NB4 (cell line): ENCODE results near the gene ITCH.

Source experiments
- DNase-seq: peaks from one replicate; pipeline ENCODE4 v3.0.0; 2010; ENCODE audit warnings: low read depth
- H3K4me3 ChIP-seq: one replicate; pipeline ENCODE4 v1.5.1; 2011; ENCODE audit warnings: mild to moderate bottlenecking, low read depth, low read length, moderate library complexity
- CTCF ChIP-seq: IDR thresholded peaks from one replicate; pipeline ENCODE4 v1.5.1; 2012; ENCODE audit warnings: low read depth, low read length
- MYC ChIP-seq: IDR thresholded peaks from 2 replicates; pipeline ENCODE4 v1.6.1; 2011; ENCODE audit warnings: low read depth, low read length
- POLR2A ChIP-seq: IDR thresholded peaks from 2 replicates; pipeline ENCODE4 v1.6.1; 2011; ENCODE audit warnings: mild to moderate bottlenecking; ENCODE audit not compliant: insufficient read length; ENCODE audit errors: extremely low read depth
- TF ChIP-seq, protein P1 (sequence below): IDR thresholded peaks from 2 replicates; pipeline ENCODE4 v1.6.1; 2011; ENCODE audit warnings: low read depth, low read length

The ITCH gene

GRCh38 chr20:34445177-34446065 lies 82.3 kb downstream of the ITCH start:
- DNase-seq: no peak
- no peak overlapping the region for H3K4me3 ChIP-seq
- no peak for TF ChIP-seq MYC
- TF ChIP-seq CTCF: no peak
- TF ChIP-seq, protein P1, sequence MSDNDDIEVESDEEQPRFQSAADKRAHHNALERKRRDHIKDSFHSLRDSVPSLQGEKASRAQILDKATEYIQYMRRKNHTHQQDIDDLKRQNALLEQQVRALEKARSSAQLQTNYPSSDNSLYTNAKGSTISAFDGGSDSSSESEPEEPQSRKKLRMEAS: no peak
- no peak for TF ChIP-seq POLR2A

- no peak for DNase-seq
- TF ChIP-seq MYC (no peak), CTCF (no peak), POLR2A (no peak)
- TF ChIP-seq, protein P1: no peak
- no peak overlapping the region for H3K4me3 ChIP-seq
Observed at GRCh38 chr20:34448517-34448916, 85.4 kb downstream of the ITCH start.

DNA sequence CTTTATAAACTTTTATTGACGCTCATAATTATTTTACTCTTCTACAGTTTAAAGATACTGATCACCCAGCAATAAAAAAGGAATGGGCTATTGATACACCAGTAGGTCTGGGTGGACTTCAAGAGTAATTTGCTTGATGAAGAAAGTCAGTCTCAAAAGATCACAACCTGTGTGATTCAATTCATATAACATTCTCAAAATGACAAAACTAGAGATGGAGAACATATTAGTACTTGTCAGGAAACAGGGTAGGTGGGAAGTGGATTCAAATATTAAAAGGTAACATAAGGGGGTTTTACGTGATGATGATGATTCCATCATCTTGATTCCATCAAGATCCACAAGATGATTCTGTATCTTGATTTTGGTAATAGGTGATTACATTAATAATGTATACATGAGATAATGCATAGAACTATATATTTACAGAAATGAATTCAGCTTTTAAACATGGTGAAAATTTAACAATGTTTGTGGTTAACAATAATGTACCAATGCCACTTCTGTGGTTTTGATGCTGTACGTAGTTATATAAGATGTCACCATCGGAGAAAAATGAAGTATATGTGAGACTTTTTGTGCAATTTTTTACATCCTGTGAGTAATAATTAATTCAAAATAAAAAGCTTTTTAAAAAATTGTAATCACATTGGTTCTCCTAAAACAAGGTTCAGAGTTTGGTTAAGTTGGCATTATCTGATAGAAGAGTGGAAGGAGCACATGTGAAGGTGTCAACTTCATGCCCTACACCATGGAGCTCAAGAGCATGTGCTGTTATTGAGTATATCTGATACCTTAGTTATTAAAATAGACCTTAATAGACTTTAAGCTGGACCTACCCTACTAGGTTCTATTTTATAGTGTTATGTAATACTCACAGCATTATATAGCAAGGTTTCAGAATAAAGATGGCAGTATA lies 86.9 kb downstream of the ITCH start:
- no peak for TF ChIP-seq CTCF
- TF ChIP-seq, protein P1: no peak
- TF ChIP-seq POLR2A: no peak
- no peak for TF ChIP-seq MYC
- no peak overlapping the region for H3K4me3 ChIP-seq
- DNase-seq: no peak

GRCh38 chr20:34452281-34452982 lies 89.4 kb downstream of the ITCH start:
- no peak for TF ChIP-seq MYC
- no peak for TF ChIP-seq CTCF
- TF ChIP-seq POLR2A: no peak
- no peak for DNase-seq
- no peak overlapping the region for H3K4me3 ChIP-seq

GRCh38 chr20:34458631-34459030 lies 95.6 kb downstream of the ITCH start:
- DNase-seq: no peak
- TF ChIP-seq, protein P1: no peak
- TF ChIP-seq CTCF (no peak), MYC (no peak), POLR2A (no peak)

More at GRCh38 chr20:34458631-34459030, 95.6 kb downstream of the ITCH start:
- no peak overlapping the region for H3K4me3 ChIP-seq
